A673 (cell line): ENCODE data around the gene EYS.

Experiments
- CTCF ChIP-seq: fragments of 300-800, 200-600 bp; sonication (generic); conservative IDR thresholded peaks from 2 replicates; pipeline ENCODE4 v1.5.1; 2017; ENCODE audit warnings: low read depth, mild to moderate bottlenecking, antibody characterized with exemption, low read length, moderate library complexity, mixed read lengths
- EZH2 ChIP-seq: fragments of 200-600 bp; sonication (generic); IDR thresholded peaks from 2 replicates; pipeline ENCODE4 v1.6.1; 2017; ENCODE audit warnings: borderline replicate concordance, low read depth, mild to moderate bottlenecking, mixed read lengths, antibody characterized with exemption, low read length; ENCODE audit not compliant: poor library complexity, severe bottlenecking

GRCh38 chr6:64409948-64410347, 1297.1 kb downstream of the EYS start:
- TF ChIP-seq CTCF = no peak
- no peak for TF ChIP-seq EZH2
